GM19035 (cell line): ENCODE data around the gene PEX14.

ENCODE experiments used
- ATAC-seq: cut with Tn5 transposase; IDR thresholded peaks from one replicate; pipeline ENCODE4 v1.9.1; 2021; ENCODE audit not compliant: unreplicated experiment

PEX14 gene

GRCh38 chr1:10615932-10616671, 141.4 kb downstream of the PEX14 start:
- ATAC-seq: no peak

- ATAC-seq: no peak
Observed at GRCh38 chr1:10616696-10617095, 141.9 kb downstream of the PEX14 start.

DNA sequence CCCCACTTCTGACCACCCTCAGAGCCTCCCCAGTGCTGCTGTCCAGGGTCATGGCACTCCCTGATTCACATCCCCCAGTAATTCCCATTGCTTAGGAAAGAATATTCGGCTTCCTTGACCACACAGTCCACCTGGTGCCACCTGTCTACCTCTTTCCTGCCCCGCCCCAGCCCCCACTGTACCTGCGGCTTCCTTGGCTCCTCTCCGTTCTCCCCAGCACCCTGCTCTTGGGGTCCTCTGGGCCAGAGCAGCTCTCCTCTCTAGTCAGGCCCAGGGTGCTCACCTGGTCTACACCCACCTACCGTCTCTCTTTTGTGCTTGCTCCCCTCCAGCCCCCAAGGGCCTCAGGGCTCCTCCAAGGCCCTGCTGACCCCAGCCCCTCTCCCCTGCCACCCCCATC, 142.6 kb downstream of the PEX14 start:
- no peak for ATAC-seq

GRCh38 chr1:10617931-10618885, 143.5 kb downstream of the PEX14 start:
- no peak for ATAC-seq

DNA sequence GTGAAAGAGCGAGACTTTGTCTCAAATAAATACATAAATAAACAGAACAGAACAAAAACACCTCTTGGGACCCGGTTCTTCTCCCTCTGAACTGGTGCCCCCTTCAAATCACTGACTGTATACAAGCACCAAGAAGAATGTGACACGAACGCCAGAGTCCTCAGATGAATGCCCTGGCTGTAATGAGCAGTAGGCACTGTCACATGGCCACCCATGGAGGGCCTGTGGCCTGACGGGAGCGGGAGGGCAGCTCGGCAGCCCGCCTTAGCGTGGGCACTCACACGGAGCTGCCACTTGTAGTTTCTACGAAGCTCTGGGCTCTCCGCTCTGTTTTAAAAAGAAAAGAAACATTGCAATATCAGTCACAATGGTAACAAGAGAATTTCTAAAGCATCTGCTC, 146.0 kb downstream of the PEX14 start:
- no peak for ATAC-seq

DNA sequence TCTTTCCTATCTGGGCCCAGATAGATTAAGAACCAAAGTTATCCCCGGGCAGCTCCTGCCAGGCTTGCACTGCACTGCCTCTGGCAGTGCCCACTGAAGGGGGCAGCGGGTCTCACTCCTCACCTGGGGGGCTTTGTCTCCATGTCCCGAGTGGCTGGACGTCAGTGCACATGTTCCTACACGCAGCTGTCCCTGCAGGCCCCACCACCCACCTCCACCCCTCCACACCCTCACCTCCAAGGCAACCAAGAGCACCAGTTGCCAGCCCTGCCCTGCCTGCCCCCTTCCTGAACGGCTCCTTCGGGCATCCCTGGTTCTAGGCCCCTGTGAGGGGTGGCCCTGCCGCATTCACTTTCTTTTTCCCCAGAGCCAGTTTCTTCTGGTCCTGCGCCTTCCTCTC, 147.2 kb downstream of the PEX14 start:
- no peak for ATAC-seq

DNA sequence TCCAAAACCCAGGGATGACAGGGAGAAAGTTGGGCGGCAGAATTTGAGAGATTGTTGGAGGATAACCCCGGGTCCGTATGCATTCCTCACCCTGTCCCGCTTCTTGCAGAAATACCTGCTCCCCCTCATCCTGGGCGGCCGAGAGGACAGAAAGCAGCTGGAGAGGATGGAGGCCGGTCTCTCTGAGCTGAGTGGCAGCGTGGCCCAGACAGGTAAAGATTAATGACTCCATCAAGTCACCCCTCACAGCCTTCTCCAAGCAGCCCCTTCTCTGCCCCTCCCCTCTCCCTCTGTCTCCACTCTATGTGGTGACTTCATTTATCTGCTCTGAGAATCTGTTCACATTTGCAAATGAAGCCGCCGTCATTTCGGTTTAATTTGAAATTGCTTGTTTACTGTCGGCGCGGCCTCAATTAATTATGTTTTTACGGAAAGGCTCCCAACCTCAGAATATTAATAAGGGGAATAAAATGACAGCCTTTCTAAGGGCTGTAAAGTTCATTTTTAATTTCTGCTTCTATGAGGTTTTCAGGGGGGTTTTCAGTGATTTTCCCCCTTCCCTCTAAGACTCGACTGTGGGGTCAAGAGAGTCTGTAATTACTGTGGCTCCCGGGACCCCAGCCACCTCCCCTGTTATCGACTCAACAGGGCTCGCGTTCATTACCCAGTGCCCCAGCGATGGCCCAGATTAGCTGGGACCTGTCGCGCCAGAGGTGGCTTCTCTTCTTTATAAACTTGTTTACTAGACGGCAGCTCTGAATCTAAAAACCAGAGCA, 148.3 kb downstream of the PEX14 start:
- ATAC-seq: no peak

- no peak for ATAC-seq
Observed at GRCh38 chr1:10623686-10624145, 149.0 kb downstream of the PEX14 start.

GRCh38 chr1:10624256-10625050, 149.7 kb downstream of the PEX14 start:
- ATAC-seq: no peak

GRCh38 chr1:10625076-10625475, 150.3 kb downstream of the PEX14 start:
- no peak for ATAC-seq

GRCh38 chr1:10625554-10625953, 150.8 kb downstream of the PEX14 start:
- no peak for ATAC-seq

- no peak for ATAC-seq
Observed at GRCh38 chr1:10626131-10626731, 151.5 kb downstream of the PEX14 start.

- ATAC-seq: no peak
Observed at GRCh38 chr1:10626791-10627410, 152.2 kb downstream of the PEX14 start.

DNA sequence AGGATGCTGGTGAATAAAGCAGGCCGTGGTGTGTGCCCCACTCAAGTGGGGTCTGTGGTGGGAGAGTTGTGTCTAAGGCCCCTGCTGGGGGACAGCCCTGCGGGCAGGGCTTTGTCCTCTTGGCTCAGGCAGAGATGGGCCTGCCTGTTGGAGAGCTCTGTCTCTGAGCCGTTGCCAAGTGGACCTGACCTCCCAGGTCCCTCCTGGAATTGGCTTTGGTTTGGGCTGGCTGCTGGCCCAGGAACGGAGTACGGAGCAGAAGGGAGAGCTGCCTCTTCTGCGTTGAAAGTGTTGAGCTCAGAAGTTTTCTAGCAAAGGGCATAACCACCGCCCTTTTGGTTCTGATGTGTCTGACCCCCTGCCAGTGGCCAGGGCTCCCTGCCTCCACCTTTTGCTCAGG, 153.9 kb downstream of the PEX14 start:
- no peak for ATAC-seq

DNA sequence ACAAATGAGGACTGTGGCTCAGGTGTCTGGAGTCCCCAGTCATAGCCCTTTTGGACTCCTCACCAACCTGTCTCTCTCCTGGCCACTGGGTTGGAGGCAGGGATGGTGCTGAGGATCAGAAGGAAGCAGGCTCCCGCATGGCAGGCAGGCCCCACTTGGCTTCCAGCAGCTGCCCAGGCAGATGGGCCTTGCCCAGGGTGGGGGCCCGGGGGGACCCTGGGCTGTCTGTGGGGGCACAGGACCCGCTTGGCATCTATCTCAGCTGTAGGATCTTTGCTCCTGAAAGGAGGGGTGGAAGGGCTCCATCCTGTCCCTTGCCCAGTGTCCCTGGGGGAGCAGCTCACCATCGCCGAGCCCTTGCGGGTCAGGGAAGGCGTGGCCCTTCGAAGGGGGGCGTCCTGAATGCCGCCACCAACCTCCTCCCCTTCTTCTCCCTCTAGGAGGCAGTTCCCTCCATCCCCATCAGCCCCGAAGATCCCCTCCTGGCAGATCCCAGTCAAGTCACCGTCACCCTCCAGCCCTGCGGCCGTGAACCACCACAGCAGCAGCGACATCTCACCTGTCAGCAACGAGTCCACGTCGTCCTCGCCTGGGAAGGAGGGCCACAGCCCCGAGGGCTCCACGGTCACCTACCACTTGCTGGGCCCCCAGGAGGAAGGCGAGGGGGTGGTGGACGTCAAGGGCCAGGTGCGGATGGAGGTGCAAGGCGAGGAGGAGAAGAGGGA, 154.5 kb downstream of the PEX14 start:
- no peak for ATAC-seq

DNA sequence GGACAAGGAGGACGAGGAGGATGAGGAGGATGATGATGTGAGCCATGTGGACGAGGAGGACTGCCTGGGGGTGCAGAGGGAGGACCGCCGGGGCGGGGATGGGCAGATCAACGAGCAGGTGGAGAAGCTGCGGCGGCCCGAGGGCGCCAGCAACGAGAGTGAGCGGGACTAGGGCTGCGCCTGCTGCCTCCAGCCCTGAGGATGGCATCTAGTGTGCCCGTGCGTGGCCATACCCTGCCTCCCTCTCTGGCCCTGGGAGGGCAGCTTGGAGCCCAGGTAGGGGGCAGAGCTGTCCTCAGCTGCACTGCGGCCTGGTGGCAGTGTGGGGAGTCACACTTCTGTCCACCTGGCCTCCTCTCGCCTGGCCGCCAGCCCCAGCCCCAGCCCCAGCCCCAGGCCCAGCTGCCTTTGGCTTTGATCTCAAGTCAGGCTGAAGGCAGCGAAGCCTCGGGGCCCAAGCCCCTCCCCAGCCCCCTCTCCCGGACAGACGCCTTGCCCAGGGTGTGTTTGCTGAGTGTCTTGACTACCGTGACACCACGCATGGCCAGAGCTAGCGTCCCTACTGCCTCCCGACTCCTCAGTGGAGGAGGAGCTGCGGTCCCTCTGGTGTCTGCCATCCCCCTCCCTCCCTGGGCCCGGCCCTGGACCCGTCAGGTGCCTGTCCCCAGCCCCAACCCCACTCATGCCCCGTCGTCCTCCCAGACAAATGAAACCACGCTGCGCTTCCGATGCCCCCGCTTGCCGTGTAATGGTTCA, 155.2 kb downstream of the PEX14 start:
- no peak for ATAC-seq

DNA sequence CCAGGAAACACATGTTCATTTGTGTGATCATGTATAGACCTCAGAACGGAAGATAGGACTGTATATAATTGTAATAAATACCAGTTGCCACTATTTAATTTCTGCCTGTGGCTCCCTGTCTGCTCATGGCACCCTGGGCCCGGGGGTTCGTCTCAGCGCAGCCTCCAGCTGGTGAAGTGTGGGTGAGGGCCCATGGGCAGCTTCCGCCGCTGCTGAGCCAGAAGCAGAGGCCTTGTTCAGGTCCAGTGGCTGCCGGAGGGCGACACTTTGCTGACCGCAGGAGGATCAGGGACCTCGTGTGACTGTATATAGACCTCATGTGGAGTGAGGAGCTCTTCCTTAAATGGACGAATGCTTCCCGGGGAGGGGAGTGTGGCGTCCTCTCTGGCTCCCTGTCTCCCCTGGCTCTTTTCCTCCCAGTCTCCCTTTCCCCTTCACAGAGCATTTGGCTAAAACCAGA, 155.9 kb downstream of the PEX14 start:
- no peak for ATAC-seq
